Esophagus muscularis mucosa (tissue), 4 donors: ENCODE data around the gene KRTAP5-6. TPM values are rescaled to one million over a fixed set of nuclear protein-coding genes. Genes with fewer than 3 reads are reported as not detected.

Source experiments
- DNase-seq: peaks from one replicate; pipeline ENCODE4 v3.0.0-alpha.2; 2017; ENCODE audit errors: extremely low spot score
- H3K27ac ChIP-seq, 4 donors: fragments of 200-600 bp; sonication (generic); replicated peaks in 1 of 4; 1 replicate in 3 of 4; 2 replicates in 1 of 4; pipeline ENCODE4 v1.5.1; 2016 to 2019; ENCODE audit warnings: mild to moderate bottlenecking in 1 of 4
- H3K27me3 ChIP-seq, 4 donors: fragments of 200-600 bp; sonication (generic); one replicate each; pipeline versions ENCODE4 v1.5.1 to v1.6.0; 2016 to 2019
- H3K36me3 ChIP-seq, 4 donors: fragments of 200-600 bp; sonication (generic); one replicate each; pipeline ENCODE4 v1.5.1; 2016 to 2019
- H3K4me1 ChIP-seq, 4 donors: fragments of 200-600 bp; sonication (generic); one replicate each; pipeline ENCODE4 v1.5.1; 2016 to 2019
- H3K4me3 ChIP-seq, 4 donors: fragments of 200-600 bp; sonication (generic); 1 replicate in 2 of 4; 2 replicates in 2 of 4; pipeline ENCODE4 v1.5.1; 2016 to 2019; ENCODE audit warnings: mild to moderate bottlenecking in 4 of 4, moderate library complexity in 1 of 4
- H3K9me3 ChIP-seq, 4 donors: fragments of 200-600 bp; sonication (generic); 1 replicate in 3 of 4; 2 replicates in 1 of 4; pipeline ENCODE4 v1.5.1; 2016 to 2019
- CTCF ChIP-seq, 3 experiments: fragments of 200-600 bp in 2 of 3; fragments of 450-650 bp in 1 of 3; sonication (generic) in 2 of 3; IDR thresholded peaks; one replicate each; pipeline ENCODE4 v1.5.1; 2017 to 2019; ENCODE audit warnings: antibody characterized with exemption in 3 of 3, mild to moderate bottlenecking in 2 of 3, moderate library complexity in 1 of 3
- EP300 ChIP-seq: sonication (generic); formaldehyde crosslinking; IDR thresholded peaks from one replicate; pipeline ENCODE4 v1.6.1; 2017; ENCODE audit warnings: antibody characterized with exemption
- POLR2A ChIP-seq: fragments of 450-650 bp; IDR thresholded peaks from one replicate; pipeline ENCODE4 v1.6.1; 2017; ENCODE audit warnings: antibody characterized with exemption, moderate library complexity, mild to moderate bottlenecking, low read depth
- POLR2AphosphoS5 ChIP-seq, 2 donors: sonication (generic); formaldehyde crosslinking; IDR thresholded peaks; one replicate each; pipeline ENCODE4 v1.6.1; 2017; ENCODE audit warnings: antibody characterized with exemption in 2 of 2
- WGBS: methylation state at CpG from one replicate; pipeline ENCODE4 v1.1.5; 2018; 5-methylcytosine and 5-hydroxymethylcytosine counted together
- intact Hi-C: fragments of 100-400 bp; cut with DNase I; formaldehyde crosslinking; loops from one replicate; pipeline ENCODE4 v1.15.1; 2023
- total RNA-seq, 4 donors: library from RNA; depleted of rRNA; stranded (reverse); fragments of >200 nt; gene quantifications; one replicate each; pipeline versions ENCODE4 v1.1.0 to v1.2.1, GENCODE V29; 2016

KRTAP5-6 gene
- total RNA-seq, 4 donors from 2014 or later: not detected

GRCh38 chr11:1705126-1706052 lies 8.4 kb downstream of the KRTAP5-6 start:
- intact Hi-C loops: loop anchor here (5.0 kb wide), 1 partner anchor 117 kb away; no protein-coding TSS in a partner anchor
- no peaks in the 10 kb centered on the region for H3K36me3 ChIP-seq

GRCh38 chr11:1706634-1707400 lies 9.8 kb downstream of the KRTAP5-6 start:
- Histone ChIP-seq H3K9me3 (peaks cover 0 to 3% (median 0%) of the 10 kb centered on the region in 4 donors), H3K4me3 (no peak overlapping the region), H3K27ac (no peak overlapping the region), H3K36me3 (no peaks in the 10 kb centered on the region), H3K27me3 (peaks cover 0 to 38% (median 0%) of the 10 kb centered on the region in 4 donors), H3K4me1 (no peaks in the 10 kb centered on the region)
- TF ChIP-seq EP300: no peak
- no peak for TF ChIP-seq POLR2AphosphoS5 (IDR thresholded peaks at IDR 0.05)
- peak in 1 of 3 experiments; percentile 25 for TF ChIP-seq CTCF (IDR thresholded peaks at IDR 0.05)
- no peak for TF ChIP-seq POLR2A
- intact Hi-C loops: loop anchor here (5.0 kb wide), 1 partner anchor 115 kb away; no protein-coding TSS in a partner anchor
- WGBS: 84% methylated on average over 11 of the region's 17 CpGs
- no peak for DNase-seq

More at GRCh38 chr11:1705126-1706052, 8.4 kb downstream of the KRTAP5-6 start:
- no peak for DNase-seq
- Histone ChIP-seq H3K9me3 (peaks cover 0 to 3% (median 0%) of the 10 kb centered on the region in 4 donors), H3K4me3 (no peak overlapping the region), H3K27ac (no peak overlapping the region), H3K27me3 (peaks cover 0 to 47% (median 0%) of the 10 kb centered on the region in 4 donors), H3K4me1 (no peaks in the 10 kb centered on the region)
- WGBS: 84% methylated on average over 15 of the region's 15 CpGs
- TF ChIP-seq POLR2AphosphoS5 (IDR thresholded peaks at IDR 0.05): no peak
- no peak for TF ChIP-seq CTCF (IDR thresholded peaks at IDR 0.05)
- no peak for TF ChIP-seq EP300
- no peak for TF ChIP-seq POLR2A

- DNase-seq: no peak
- peaks cover 0 to 34% (median 0%) of the 10 kb centered on the region in 4 donors for H3K27me3 ChIP-seq
- H3K4me3 ChIP-seq: no peak overlapping the region
- WGBS: 28% methylated on average over 4 of the region's 4 CpGs
- H3K36me3 ChIP-seq: no peaks in the 10 kb centered on the region
- no peak for TF ChIP-seq POLR2AphosphoS5 (IDR thresholded peaks at IDR 0.05)
- H3K4me1 ChIP-seq: no peaks in the 10 kb centered on the region
- H3K27ac ChIP-seq: no peak overlapping the region
- H3K9me3 ChIP-seq: no peaks in the 10 kb centered on the region
- intact Hi-C loops: loop anchor here (5.0 kb wide), 1 partner anchor 115 kb away; no protein-coding TSS in a partner anchor
These were observed 10.8 kb downstream of the KRTAP5-6 start for GRCh38 chr11:1707751-1708150.

DNA sequence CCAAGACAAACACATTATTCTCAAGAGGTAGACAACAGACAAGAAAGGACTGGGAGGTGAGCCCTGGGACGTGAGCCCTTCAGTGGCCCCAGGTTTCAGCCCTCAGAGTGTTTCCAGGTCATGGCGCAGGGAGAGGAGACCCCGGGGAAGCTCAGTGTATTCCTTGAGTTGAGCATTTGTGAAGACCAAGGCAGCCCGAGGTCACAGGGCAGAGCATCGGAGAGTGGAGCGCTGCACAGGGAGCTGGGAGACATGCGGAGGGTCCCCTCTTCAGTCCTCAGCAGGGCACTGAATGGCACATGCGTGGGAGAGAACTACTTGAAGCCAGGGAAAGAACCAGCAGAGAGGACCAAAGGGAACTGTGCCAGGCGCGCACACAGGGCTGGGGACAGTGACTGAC lies 11.7 kb downstream of the KRTAP5-6 start:
- H3K27ac ChIP-seq: no peak overlapping the region
- no peaks in the 10 kb centered on the region for H3K36me3 ChIP-seq
- intact Hi-C loops: loop anchor here (5.0 kb wide), 1 partner anchor 114 kb away; no protein-coding TSS in a partner anchor
- DNase-seq: no peak
- 86% methylated on average over 10 of the region's 10 CpGs for WGBS
- TF ChIP-seq EP300 (no peak), CTCF (IDR thresholded peaks at IDR 0.05) (no peak)
- peaks cover 0 to 30% (median 0%) of the 10 kb centered on the region in 4 donors for H3K27me3 ChIP-seq
- H3K9me3 ChIP-seq: no peaks in the 10 kb centered on the region
- H3K4me3 ChIP-seq: no peak overlapping the region
- no peaks in the 10 kb centered on the region for H3K4me1 ChIP-seq
